Osteoblast (primary cell): Measurements from ENCODE around the gene MICU2. TPM values are rescaled to one million over a fixed set of nuclear protein-coding genes. Genes with fewer than 3 reads are reported as not detected.

Experiments used
- DNase-seq: peaks from one replicate; pipeline ENCODE4 v3.0.0; 2011; ENCODE audit warnings: low spot score, mixed read lengths; ENCODE audit not compliant: insufficient read length; ENCODE audit errors: missing footprints
- H2AFZ ChIP-seq: 2 replicates; pipeline ENCODE4 v1.6.0; 2011; ENCODE audit warnings: mild to moderate bottlenecking, low read length
- H3K27ac ChIP-seq: 2 replicates; pipeline ENCODE4 v1.5.1; 2011; ENCODE audit warnings: mild to moderate bottlenecking, low read depth, low read length, moderate library complexity
- H3K27me3 ChIP-seq: 2 replicates; pipeline ENCODE4 v1.6.0; 2012; ENCODE audit warnings: mild to moderate bottlenecking, control low read depth, inconsistent platforms, low read length, moderate library complexity; ENCODE audit not compliant: insufficient read depth
- H3K36me3 ChIP-seq: 2 replicates; pipeline ENCODE4 v1.5.1; 2011; ENCODE audit warnings: mild to moderate bottlenecking, low read length, control low read depth, moderate library complexity; ENCODE audit not compliant: insufficient read depth
- H3K4me1 ChIP-seq: 2 replicates; pipeline ENCODE4 v1.5.1; 2011; ENCODE audit warnings: mild to moderate bottlenecking, low read length, control low read depth, moderate library complexity; ENCODE audit not compliant: insufficient read depth
- H3K4me2 ChIP-seq: 2 replicates; pipeline ENCODE4 v1.6.0; 2011; ENCODE audit warnings: mild to moderate bottlenecking, low read length; ENCODE audit not compliant: insufficient read depth
- H3K4me3 ChIP-seq: fragments of 200-600 bp; sonication (generic); 3 replicates; pipeline ENCODE4 v1.5.1; 2012; ENCODE audit warnings: mild to moderate bottlenecking, low read length, inconsistent platforms; ENCODE audit not compliant: insufficient read depth
- H3K79me2 ChIP-seq: 2 replicates; pipeline ENCODE4 v1.6.0; 2012; ENCODE audit warnings: mild to moderate bottlenecking, low read length, control low read depth, inconsistent platforms; ENCODE audit not compliant: insufficient read depth
- H3K9me3 ChIP-seq: 2 replicates; pipeline ENCODE4 v1.5.1; 2011; ENCODE audit warnings: low read depth, low read length, control low read depth
- H4K20me1 ChIP-seq: 2 replicates; pipeline ENCODE4 v1.6.0; 2012; ENCODE audit warnings: mild to moderate bottlenecking, low read length, control low read depth; ENCODE audit not compliant: insufficient read depth
- total RNA-seq: library from RNA; depleted of rRNA; stranded (reverse); fragments of >200 nt; gene quantifications from 2 replicates; pipeline ENCODE4 v1.2.3, GENCODE V29; 2012
- TF ChIP-seq, protein P1 (sequence below): IDR thresholded peaks from 2 replicates; pipeline ENCODE4 v1.5.1; 2011; ENCODE audit warnings: mild to moderate bottlenecking, low read depth, low read length, moderate library complexity; ENCODE audit errors: extremely low read depth

MICU2 gene
- total RNA-seq, 1 donor, result 46.0 TPM

DNA sequence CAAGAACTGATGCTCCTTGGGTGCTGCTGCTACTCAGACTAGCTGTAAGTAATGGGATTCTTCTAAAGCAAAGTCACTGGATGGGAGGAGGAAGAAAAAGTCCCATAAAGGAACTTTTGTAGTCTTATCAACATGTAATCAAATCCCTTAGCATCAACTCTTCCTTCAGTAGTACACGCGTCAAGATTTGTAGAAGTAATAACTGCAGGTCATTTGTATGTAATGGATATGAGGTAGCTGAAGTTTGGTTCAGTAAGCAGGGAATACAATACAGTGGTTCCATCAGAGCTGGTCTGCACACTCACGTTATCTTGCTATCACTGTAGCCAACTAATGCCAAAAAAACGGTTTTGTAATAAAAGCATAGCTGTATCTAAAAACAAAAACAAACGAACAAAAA, 72.5 kb downstream of the MICU2 start:
- Histone ChIP-seq H4K20me1 (no peaks in the 10 kb centered on the region), H3K4me3 (no peak overlapping the region), H3K27me3 (no peaks in the 10 kb centered on the region), H3K36me3 (no peaks in the 10 kb centered on the region), H3K4me2 (no peak overlapping the region), H3K9me3 (no peaks in the 10 kb centered on the region), H2AFZ (no peak overlapping the region), H3K27ac (no peak overlapping the region), H3K79me2 (no peaks in the 10 kb centered on the region), H3K4me1 (peaks cover 5% of the 10 kb centered on the region)
- TF ChIP-seq, protein P1, sequence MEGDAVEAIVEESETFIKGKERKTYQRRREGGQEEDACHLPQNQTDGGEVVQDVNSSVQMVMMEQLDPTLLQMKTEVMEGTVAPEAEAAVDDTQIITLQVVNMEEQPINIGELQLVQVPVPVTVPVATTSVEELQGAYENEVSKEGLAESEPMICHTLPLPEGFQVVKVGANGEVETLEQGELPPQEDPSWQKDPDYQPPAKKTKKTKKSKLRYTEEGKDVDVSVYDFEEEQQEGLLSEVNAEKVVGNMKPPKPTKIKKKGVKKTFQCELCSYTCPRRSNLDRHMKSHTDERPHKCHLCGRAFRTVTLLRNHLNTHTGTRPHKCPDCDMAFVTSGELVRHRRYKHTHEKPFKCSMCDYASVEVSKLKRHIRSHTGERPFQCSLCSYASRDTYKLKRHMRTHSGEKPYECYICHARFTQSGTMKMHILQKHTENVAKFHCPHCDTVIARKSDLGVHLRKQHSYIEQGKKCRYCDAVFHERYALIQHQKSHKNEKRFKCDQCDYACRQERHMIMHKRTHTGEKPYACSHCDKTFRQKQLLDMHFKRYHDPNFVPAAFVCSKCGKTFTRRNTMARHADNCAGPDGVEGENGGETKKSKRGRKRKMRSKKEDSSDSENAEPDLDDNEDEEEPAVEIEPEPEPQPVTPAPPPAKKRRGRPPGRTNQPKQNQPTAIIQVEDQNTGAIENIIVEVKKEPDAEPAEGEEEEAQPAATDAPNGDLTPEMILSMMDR, result no peak
- DNase-seq, result no peak

DNA sequence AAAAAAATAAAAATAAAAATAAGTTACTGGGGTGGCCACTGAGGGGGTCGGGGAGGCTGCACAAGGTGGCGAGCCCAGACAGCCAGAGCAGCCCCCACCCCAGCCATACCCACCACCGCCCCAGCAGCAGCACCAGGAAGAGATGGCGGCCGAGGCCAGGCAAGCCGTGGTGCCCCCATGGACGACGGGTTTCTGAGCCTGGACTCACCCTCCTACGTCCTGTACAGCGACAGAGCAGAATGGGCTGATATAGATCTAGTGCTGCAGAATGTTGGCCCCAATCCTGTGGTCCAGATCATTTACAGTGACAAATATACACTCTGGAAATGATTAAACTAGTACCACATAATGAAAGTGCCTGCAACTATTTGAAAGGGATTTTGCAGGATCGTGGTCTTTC, 73.3 kb downstream of the MICU2 start:
- H4K20me1 ChIP-seq, result no peaks in the 10 kb centered on the region
- no peak overlapping the region for H3K27ac ChIP-seq
- TF ChIP-seq, protein P1, result no peak

DNA sequence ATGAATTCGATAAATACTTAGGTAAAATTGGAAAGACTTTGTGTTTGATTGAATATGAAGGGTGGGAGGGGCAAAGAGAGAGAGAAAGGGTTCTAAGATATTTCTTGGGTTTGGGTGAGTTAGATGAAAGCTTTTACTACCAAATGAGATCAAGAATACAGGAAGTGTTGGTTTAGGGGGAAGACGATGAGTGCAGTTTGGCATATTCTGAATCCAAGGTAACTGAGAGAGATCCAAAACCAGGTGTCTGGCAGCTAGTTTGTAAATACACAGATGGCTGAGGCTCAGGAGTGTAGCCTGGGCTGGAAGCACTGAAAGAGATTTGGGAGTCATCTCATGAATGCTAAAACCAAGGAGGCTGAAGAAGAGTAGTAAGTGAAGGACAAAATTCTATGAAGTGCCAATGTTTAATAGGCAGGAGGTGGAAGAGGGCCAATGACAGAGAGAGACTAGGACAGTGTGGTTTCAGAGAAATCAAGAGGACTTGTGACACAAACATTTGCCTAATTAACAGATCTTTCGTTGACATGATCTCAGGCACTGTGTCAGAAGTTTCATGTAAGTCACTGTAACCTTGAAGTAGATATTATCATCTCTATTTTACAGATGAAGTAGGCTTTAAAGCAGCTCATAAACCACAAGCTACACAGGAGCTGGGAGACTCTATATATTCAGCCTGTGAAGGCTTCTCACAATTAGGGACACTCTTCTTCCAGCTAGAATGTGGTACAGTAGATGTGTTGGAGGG, 74.7 kb downstream of the MICU2 start:
- DNase-seq, result no peak
- Histone ChIP-seq H2AFZ (no peak overlapping the region), H3K9me3 (no peaks in the 10 kb centered on the region), H3K4me1 (peaks cover 5% of the 10 kb centered on the region), H3K79me2 (no peaks in the 10 kb centered on the region), H3K4me2 (no peak overlapping the region), H3K27ac (no peak overlapping the region), H3K27me3 (no peaks in the 10 kb centered on the region), H3K4me3 (no peak overlapping the region), H4K20me1 (no peaks in the 10 kb centered on the region), H3K36me3 (no peaks in the 10 kb centered on the region)
- TF ChIP-seq, protein P1, result no peak

More for the DNA sequence above, 73.3 kb downstream of the MICU2 start:
- no peaks in the 10 kb centered on the region for H3K79me2 ChIP-seq
- no peak overlapping the region for H3K4me3 ChIP-seq
- no peak overlapping the region for H3K4me2 ChIP-seq
- no peaks in the 10 kb centered on the region for H3K27me3 ChIP-seq
- H2AFZ ChIP-seq, result no peak overlapping the region
- H3K4me1 ChIP-seq, result peaks cover 5% of the 10 kb centered on the region
- H3K36me3 ChIP-seq, result no peaks in the 10 kb centered on the region
- DNase-seq, result no peak
- H3K9me3 ChIP-seq, result no peaks in the 10 kb centered on the region

DNA sequence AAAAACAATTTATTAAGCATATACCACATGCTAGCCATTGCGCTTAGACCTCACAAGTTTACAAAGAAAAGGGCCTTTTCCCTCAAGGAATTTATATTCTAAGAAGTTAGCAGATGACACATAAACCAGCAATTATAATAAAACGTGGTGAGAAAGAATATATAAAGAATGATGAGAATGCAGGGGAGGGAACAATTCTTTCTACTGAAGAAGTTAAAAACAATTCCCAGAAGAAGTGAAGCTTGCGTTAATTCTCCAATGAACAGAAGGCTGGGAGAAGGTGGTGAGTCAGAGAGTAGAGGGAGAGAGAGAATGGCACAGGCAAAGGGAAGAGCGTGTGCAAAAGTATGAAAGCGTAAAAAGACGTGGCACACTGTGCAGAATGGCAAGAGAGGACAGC, 75.4 kb downstream of the MICU2 start:
- peak; percentile 79 for DNase-seq
- H3K27me3 ChIP-seq, result no peaks in the 10 kb centered on the region
- no peaks in the 10 kb centered on the region for H3K9me3 ChIP-seq
- H3K79me2 ChIP-seq, result no peaks in the 10 kb centered on the region
- TF ChIP-seq, protein P1, result no peak
- peaks cover 5% of the 10 kb centered on the region for H3K4me1 ChIP-seq
- H3K27ac ChIP-seq, result peak overlapping the region; percentile 4
- no peak overlapping the region for H2AFZ ChIP-seq
- no peaks in the 10 kb centered on the region for H3K36me3 ChIP-seq
- H4K20me1 ChIP-seq, result no peaks in the 10 kb centered on the region
- H3K4me3 ChIP-seq, result no peak overlapping the region
- H3K4me2 ChIP-seq, result no peak overlapping the region
